Measurements from ENCODE around the gene ZBTB46.

GRCh38 chr20:63705232-63706026 lies 125.6 kb downstream of the ZBTB46 start:
- no peak for TF ChIP-seq CTCF (conservative IDR thresholded peaks at IDR 0.05)
- no peak for TF ChIP-seq ZFX (IDR thresholded peaks at IDR 0.05)

Measured in C4-2B (cell line).